Astrocyte of the hippocampus (primary cell): ENCODE data around the gene YIPF2.
"Not testable (repeated sequence)": the region's sequence is repeated elsewhere in the genome, so short reads cannot be mapped to it uniquely, and the experiment has no call there.

ENCODE experiments used
- DNase-seq: peaks from one replicate; pipeline ENCODE4 v3.0.0; 2011; ENCODE audit warnings: low read depth, low spot score

Gene YIPF2

GRCh38 chr19:10911579-10912363 lies 16.7 kb downstream of the YIPF2 start:
- DNase-seq, result no peak

- DNase-seq, result no peak
Measured at GRCh38 chr19:10908380-10908960, 20.0 kb downstream of the YIPF2 start.

- DNase-seq, result no peak
Measured at GRCh38 chr19:10907925-10908324, 20.5 kb downstream of the YIPF2 start.

- DNase-seq, result peak; percentile 39
Measured at GRCh38 chr19:10899151-10899653, 29.2 kb downstream of the YIPF2 start.

GRCh38 chr19:10898633-10899032 lies 29.8 kb downstream of the YIPF2 start:
- no peak for DNase-seq

GRCh38 chr19:10896851-10897526 lies 31.4 kb downstream of the YIPF2 start:
- no peak for DNase-seq

- no peak for DNase-seq
Measured at GRCh38 chr19:10895920-10896319, 32.5 kb downstream of the YIPF2 start.

- no peak for DNase-seq
Measured at GRCh38 chr19:10895363-10895762, 33.1 kb downstream of the YIPF2 start.

- DNase-seq, result no peak
Measured at GRCh38 chr19:10894911-10895213, 33.6 kb downstream of the YIPF2 start.

- DNase-seq, result no peak
Measured at GRCh38 chr19:10892256-10892655, 36.2 kb downstream of the YIPF2 start.

GRCh38 chr19:10891405-10892086 lies 36.9 kb downstream of the YIPF2 start:
- peak; percentile 50 for DNase-seq

GRCh38 chr19:10889880-10890279 lies 38.6 kb downstream of the YIPF2 start:
- DNase-seq, result no peak

GRCh38 chr19:10888421-10888866 lies 40.0 kb downstream of the YIPF2 start:
- no peak for DNase-seq

GRCh38 chr19:10887616-10888367 lies 40.6 kb downstream of the YIPF2 start:
- DNase-seq, result no peak

- DNase-seq, result peak; percentile 33
Measured at GRCh38 chr19:10885201-10886169, 43.0 kb downstream of the YIPF2 start.

GRCh38 chr19:10884274-10884673 lies 44.2 kb downstream of the YIPF2 start:
- peak; percentile 38 for DNase-seq

- DNase-seq, result no peak
Measured at GRCh38 chr19:10882108-10882457, 46.4 kb downstream of the YIPF2 start.

GRCh38 chr19:10881403-10882107 lies 46.9 kb downstream of the YIPF2 start:
- DNase-seq, result no peak

GRCh38 chr19:10878253-10878652 lies 50.2 kb downstream of the YIPF2 start:
- no peak for DNase-seq

GRCh38 chr19:10877608-10878007 lies 50.8 kb downstream of the YIPF2 start:
- not testable (repeated sequence) for DNase-seq
